K562 (cell line): ENCODE results near the gene SSR2. TPM values are rescaled to one million over a fixed set of nuclear protein-coding genes. Genes with fewer than 3 reads are reported as not detected.

Experiments used
- CBX8 ChIP-seq: fragments of 200-600 bp; sonication (generic); IDR thresholded peaks from 2 replicates; pipeline ENCODE4 v1.6.1; 2012; ENCODE audit warnings: borderline replicate concordance, mixed run types, low read depth, mild to moderate bottlenecking, moderate library complexity, mixed read lengths, low read length, control low read depth, inconsistent platforms; ENCODE audit not compliant: poor library complexity, severe bottlenecking; ENCODE audit errors: extremely low read depth
- CHCHD3 ChIP-seq: fragments of 250-450 bp; sonication (Bioruptor Pico); IDR thresholded peaks from 2 replicates; pipeline ENCODE4 v2.1.2; 2022; ENCODE audit warnings: mild to moderate bottlenecking
- CREB3L1 ChIP-seq: fragments of 450-650 bp; IDR thresholded peaks from 2 replicates; pipeline ENCODE4 v1.6.1; 2014; ENCODE audit warnings: low read depth, mild to moderate bottlenecking, moderate library complexity, borderline replicate concordance
- CUX1 ChIP-seq: fragments of 200-800 bp; sonication (Bioruptor generic); IDR thresholded peaks from 2 replicates; pipeline ENCODE4 v1.6.1; 2016; ENCODE audit warnings: missing genetic modification characterization, missing compliant biosample characterization
- DMBX1 ChIP-seq: fragments of 250-450 bp; sonication (Bioruptor Pico); IDR thresholded peaks from 2 replicates; pipeline ENCODE4 v1.8.0; 2022; ENCODE audit warnings: inconsistent platforms, mild to moderate bottlenecking, moderate library complexity, borderline replicate concordance
- JUN ChIP-seq, 2 experiments: sonication (generic) in 1 of 2; formaldehyde crosslinking in 1 of 2; IDR thresholded peaks; 2 replicates each; pipeline versions ENCODE4 v1.6.1 to v1.8.0; 2012 to 2022; ENCODE audit warnings: borderline replicate concordance in 2 of 2, mild to moderate bottlenecking in 2 of 2, improper control_type of control experiment in 1 of 2, low read depth in 1 of 2, low read length in 1 of 2, missing genetic modification reagents in 1 of 2
- MYNN ChIP-seq, 2 experiments: sonication (generic); formaldehyde crosslinking in 1 of 2; IDR thresholded peaks; 2 replicates each; pipeline versions ENCODE4 v1.5.0 to v1.6.1; 2016 to 2020; ENCODE audit warnings: antibody characterized with exemption in 1 of 2, missing genetic modification reagents in 1 of 2
- NCOA2 ChIP-seq, 2 experiments: fragments of 450-650 bp; IDR thresholded peaks; 2 replicates each; pipeline ENCODE4 v1.6.1; 2018; ENCODE audit warnings: mild to moderate bottlenecking in 2 of 2, moderate library complexity in 1 of 2; ENCODE audit not compliant: partially characterized antibody in 2 of 2
- TSHZ1 ChIP-seq: fragments of 250-450 bp; sonication (Bioruptor Pico); IDR thresholded peaks from 2 replicates; pipeline ENCODE4 v1.4.0; 2020; ENCODE audit warnings: mild to moderate bottlenecking, moderate library complexity
- U2AF2 ChIP-seq: fragments of 200-400 bp; formaldehyde crosslinking; optimal IDR thresholded peaks from 2 replicates; pipeline ENCODE3; 2017; ENCODE audit warnings: low read depth, mild to moderate bottlenecking, low read length
- ZNF354B ChIP-seq: fragments of 250-450 bp; sonication (Bioruptor Pico); IDR thresholded peaks from 2 replicates; pipeline ENCODE4 v1.4.0; 2020
- polyA plus RNA-seq, 8 experiments: library from polyadenylated mRNA; depleted of rRNA in 4 of 8; stranded (reverse) in 5 of 8; unstranded in 3 of 8; fragments of >200 nt; fragmentation: Nextera tagmentation in 2 of 8; fragmentation: Illumina TruSeq in 1 of 8; extraction: Ambion mirVana in 2 of 8; extraction: Trizol in 1 of 8; gene quantifications; 2 replicates each; pipeline versions ENCODE4 v1.2.1 to v1.2.3, GENCODE V29; 2011 to 2014; ENCODE audit warnings: inconsistent platforms in 1 of 8, missing spikeins in 1 of 8
- total RNA-seq, 7 experiments: library from RNA; depleted of rRNA in 6 of 7; stranded (reverse); fragments of >200 nt in 6 of 7; fragmentation: Illumina TruSeq in 2 of 7; extraction: Trizol in 2 of 7; gene quantifications; 2 replicates each; pipeline versions ENCODE4 v1.2.1 to v1.2.3, GENCODE V29; 2011 to 2021; ENCODE audit warnings: low replicate concordance in 1 of 7
- TF ChIP-seq, protein P1 (sequence below): fragments of 450-650 bp; IDR thresholded peaks from 2 replicates; pipeline ENCODE4 v1.6.1; 2016; ENCODE audit warnings: borderline replicate concordance

The SSR2 gene
- total and polyA plus RNA-seq, 9 of the 15 experiments (the other 6 are each of a cell fraction or from before 2014, with no cell fraction given) = 161 to 411 (median 240) TPM

- TF ChIP-seq CUX1 (CRISPR knock-in tag) (no peak), CREB3L1 (no peak), MYNN (IDR thresholded peaks at IDR 0.05) (no peak), MYNN (CRISPR knock-in tag; IDR thresholded peaks at IDR 0.05) (no peak), TSHZ1 (CRISPR knock-in tag) (no peak), ZNF354B (no peak), CBX8 (no peak), JUN (IDR thresholded peaks at IDR 0.05; ENCODE audit: borderline replicate concordance, low read depth, low read length) (no peak), JUN (CRISPR knock-in tag; IDR thresholded peaks at IDR 0.05; ENCODE audit: borderline replicate concordance) (no peak), DMBX1 (CRISPR knock-in tag) (no peak), CHCHD3 (no peak), NCOA2 (IDR thresholded peaks at IDR 0.05; ENCODE audit: partially characterized antibody in 2 of 2) (no peak), U2AF2 (no peak)
- TF ChIP-seq, protein P1, sequence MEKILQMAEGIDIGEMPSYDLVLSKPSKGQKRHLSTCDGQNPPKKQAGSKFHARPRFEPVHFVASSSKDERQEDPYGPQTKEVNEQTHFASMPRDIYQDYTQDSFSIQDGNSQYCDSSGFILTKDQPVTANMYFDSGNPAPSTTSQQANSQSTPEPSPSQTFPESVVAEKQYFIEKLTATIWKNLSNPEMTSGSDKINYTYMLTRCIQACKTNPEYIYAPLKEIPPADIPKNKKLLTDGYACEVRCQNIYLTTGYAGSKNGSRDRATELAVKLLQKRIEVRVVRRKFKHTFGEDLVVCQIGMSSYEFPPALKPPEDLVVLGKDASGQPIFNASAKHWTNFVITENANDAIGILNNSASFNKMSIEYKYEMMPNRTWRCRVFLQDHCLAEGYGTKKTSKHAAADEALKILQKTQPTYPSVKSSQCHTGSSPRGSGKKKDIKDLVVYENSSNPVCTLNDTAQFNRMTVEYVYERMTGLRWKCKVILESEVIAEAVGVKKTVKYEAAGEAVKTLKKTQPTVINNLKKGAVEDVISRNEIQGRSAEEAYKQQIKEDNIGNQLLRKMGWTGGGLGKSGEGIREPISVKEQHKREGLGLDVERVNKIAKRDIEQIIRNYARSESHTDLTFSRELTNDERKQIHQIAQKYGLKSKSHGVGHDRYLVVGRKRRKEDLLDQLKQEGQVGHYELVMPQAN = no peak
Measured at GRCh38 chr1:155976062-155976912, 44.5 kb downstream of the SSR2 start (continued).
